H1 (cell line): ENCODE measurements around the gene KCNQ1OT1. TPM values are rescaled to one million over a fixed set of nuclear protein-coding genes. Genes with fewer than 3 reads are reported as not detected.

Experiments used
- CTCF ChIA-PET: fragments of 300-600 bp; sonication (Branson Sonifier 250); formaldehyde crosslinking; loops from one replicate; lab custom pipeline; 2021; ENCODE audit not compliant: partially characterized antibody; lab: Charles Lee
- POLR2A ChIA-PET: fragments of 300-600 bp; sonication (Branson Sonifier 250); formaldehyde crosslinking; loops from one replicate; lab custom pipeline; 2021; ENCODE audit warnings: inconsistent platforms; ENCODE audit not compliant: partially characterized antibody; lab: Charles Lee
- DNase-seq, 2 experiments: peaks; one replicate each; pipeline versions ENCODE4 v3.0.0 to v3.0.0-alpha.2; 2010 to 2022; ENCODE audit warnings: low spot score in 2 of 2, low read depth in 1 of 2, mixed read lengths in 1 of 2
- FAIRE-seq: peaks from 2 replicates; lab custom pipeline; 2011; peaks lifted over from hg19 to GRCh38; lab: Jason Lieb, UNC
- H2AFZ ChIP-seq: 2 replicates; pipeline ENCODE4 v1.8.1; 2012; ENCODE audit warnings: low read length, inconsistent platforms
- H2AK5ac ChIP-seq: 2 replicates; pipeline ENCODE4 v1.6.1; 2013; ENCODE audit warnings: low read depth, low read length
- H2BK120ac ChIP-seq: replicated peaks from 2 replicates; pipeline ENCODE3; 2013; ENCODE audit warnings: low read depth, low read length, inconsistent platforms
- H2BK12ac ChIP-seq: 2 replicates; pipeline ENCODE4 v1.6.1; 2013; ENCODE audit warnings: low read depth, low read length
- H2BK15ac ChIP-seq: 2 replicates; pipeline ENCODE4 v1.6.1; 2013; ENCODE audit warnings: low read length
- H2BK20ac ChIP-seq: 2 replicates; pipeline ENCODE4 v1.6.1; 2013; ENCODE audit warnings: low read length
- H2BK5ac ChIP-seq: 2 replicates; pipeline ENCODE4 v1.6.1; 2013; ENCODE audit warnings: low read depth, low read length
- H3K14ac ChIP-seq: 2 replicates; pipeline ENCODE4 v1.6.1; 2013; ENCODE audit warnings: inconsistent platforms; ENCODE audit not compliant: insufficient read length
- H3K18ac ChIP-seq: 2 replicates; pipeline ENCODE4 v1.6.1; 2013; ENCODE audit warnings: low read length; ENCODE audit errors: extremely low read depth
- H3K23ac ChIP-seq: 2 replicates; pipeline ENCODE4 v1.6.1; 2013; ENCODE audit warnings: inconsistent platforms; ENCODE audit not compliant: insufficient read length
- H3K23me2 ChIP-seq: 2 replicates; pipeline ENCODE4 v1.6.1; 2013; ENCODE audit warnings: low read depth, low read length
- H3K27ac ChIP-seq: 2 replicates; pipeline ENCODE4 v1.6.1; 2011; ENCODE audit warnings: low read depth, low read length, inconsistent platforms
- H3K27me3 ChIP-seq, 4 experiments: replicated peaks in 1 of 4; 1 replicate in 1 of 4; 2 replicates in 3 of 4; pipeline versions ENCODE4 v1.6.1 to v1.8.1; 2011 to 2013; ENCODE audit warnings: low read length in 3 of 4, mild to moderate bottlenecking in 3 of 4, inconsistent platforms in 2 of 4, mixed read lengths in 2 of 4, moderate library complexity in 1 of 4; ENCODE audit not compliant: control insufficient read depth in 3 of 4, insufficient read depth in 3 of 4; ENCODE audit errors: extremely low read depth in 1 of 4
- H3K36me3 ChIP-seq, 4 experiments: 2 replicates each; pipeline versions ENCODE4 v1.6.1 to v1.8.1; 2011 to 2013; ENCODE audit warnings: mild to moderate bottlenecking in 4 of 4, low read length in 3 of 4, moderate library complexity in 2 of 4, control low read depth in 1 of 4, inconsistent platforms in 1 of 4; ENCODE audit not compliant: insufficient read depth in 4 of 4, control insufficient read depth in 2 of 4
- H3K4ac ChIP-seq: replicated peaks from 2 replicates; pipeline ENCODE3; 2013; ENCODE audit warnings: low read length, low read depth, mixed read lengths, inconsistent platforms; ENCODE audit not compliant: insufficient read length
- H3K4me1 ChIP-seq, 4 experiments: replicated peaks in 1 of 4; 1 replicate in 1 of 4; 2 replicates in 3 of 4; pipeline versions ENCODE4 v1.6.1 to v1.8.1; 2011 to 2013; ENCODE audit warnings: low read length in 3 of 4, inconsistent platforms in 2 of 4, mixed read lengths in 1 of 4; ENCODE audit not compliant: insufficient read depth in 4 of 4, control insufficient read depth in 3 of 4
- H3K4me2 ChIP-seq, 2 experiments: 2 replicates each; pipeline versions ENCODE4 v1.6.1 to v1.8.1; 2011 to 2013; ENCODE audit warnings: low read depth in 2 of 2, low read length in 2 of 2, control low read depth in 1 of 2, inconsistent platforms in 1 of 2, mild to moderate bottlenecking in 1 of 2; ENCODE audit not compliant: insufficient read depth in 1 of 2
- H3K4me3 ChIP-seq, 4 experiments: fragments of 200-600, 300-600 bp in 1 of 4; sonication (generic), shearing (Covaris generic), sonication (Bioruptor Twin) in 1 of 4; 2 replicates each; pipeline versions ENCODE4 v1.5.1 to v1.8.1; 2011 to 2016; ENCODE audit warnings: low read length in 4 of 4, low read depth in 3 of 4, control low read depth in 2 of 4, inconsistent platforms in 2 of 4, mild to moderate bottlenecking in 2 of 4, mixed read lengths in 1 of 4, moderate library complexity in 1 of 4; ENCODE audit not compliant: insufficient read depth in 2 of 4; ENCODE audit errors: extremely low read depth in 1 of 4
- H3K56ac ChIP-seq: replicated peaks from 2 replicates; pipeline ENCODE3; 2013; ENCODE audit warnings: low read depth, mild to moderate bottlenecking, mixed read lengths, low read length, inconsistent platforms; ENCODE audit not compliant: insufficient read length
- H3K79me1 ChIP-seq: 2 replicates; pipeline ENCODE4 v1.6.1; 2013; ENCODE audit warnings: low read depth, low read length, control low read depth
- H3K79me2 ChIP-seq, 2 experiments: 2 replicates each; pipeline versions ENCODE4 v1.6.1 to v1.8.1; 2012 to 2013; ENCODE audit warnings: low read length in 2 of 2, mild to moderate bottlenecking in 2 of 2, inconsistent platforms in 1 of 2; ENCODE audit not compliant: insufficient read depth in 2 of 2, control insufficient read depth in 1 of 2
- H3K9ac ChIP-seq, 4 experiments: replicated peaks in 1 of 4; 1 replicate in 1 of 4; 2 replicates in 3 of 4; pipeline versions ENCODE4 v1.6.1 to v1.8.1; 2011 to 2013; ENCODE audit warnings: low read depth in 3 of 4, low read length in 3 of 4, control low read depth in 2 of 4, mild to moderate bottlenecking in 2 of 4, moderate library complexity in 2 of 4, inconsistent platforms in 1 of 4; ENCODE audit errors: extremely low read depth in 1 of 4
- H3K9me3 ChIP-seq, 2 experiments: 2 replicates each; pipeline versions ENCODE4 v1.6.1 to v1.8.1; 2012 to 2013; ENCODE audit warnings: mild to moderate bottlenecking in 2 of 2, moderate library complexity in 2 of 2, control low read depth in 1 of 2, inconsistent platforms in 1 of 2, low read depth in 1 of 2, low read length in 1 of 2, mixed read lengths in 1 of 2; ENCODE audit not compliant: insufficient read depth in 2 of 2
- H4K20me1 ChIP-seq, 2 experiments: replicated peaks in 1 of 2; 2 replicates each; pipeline versions ENCODE3 to v1.8.1; 2011 to 2013; ENCODE audit warnings: inconsistent platforms in 2 of 2, low read length in 2 of 2, mild to moderate bottlenecking in 1 of 2; ENCODE audit not compliant: insufficient read depth in 2 of 2, control insufficient read depth in 1 of 2
- H4K5ac ChIP-seq: 2 replicates; pipeline ENCODE4 v1.6.1; 2013; ENCODE audit warnings: low read length, low read depth, mixed read lengths, inconsistent platforms; ENCODE audit not compliant: insufficient read length
- H4K8ac ChIP-seq: 2 replicates; pipeline ENCODE4 v1.8.0; 2013; ENCODE audit warnings: mild to moderate bottlenecking, moderate library complexity, low read length, inconsistent platforms; ENCODE audit not compliant: insufficient read depth; ENCODE audit errors: extremely low read depth
- H4K91ac ChIP-seq: replicated peaks from 2 replicates; pipeline ENCODE3; 2013; ENCODE audit warnings: low read length, mixed read lengths, inconsistent platforms; ENCODE audit not compliant: insufficient read length
- SP4 ChIP-seq: IDR thresholded peaks from 2 replicates; pipeline ENCODE4 v1.6.1; 2012; ENCODE audit warnings: low read length, inconsistent platforms
- TBP ChIP-seq: IDR thresholded peaks from 2 replicates; pipeline ENCODE4 v1.6.1; 2011; ENCODE audit warnings: low read depth, low read length, improper control_type of control experiment
- WGBS, 2 experiments: shearing (Covaris generic) in 1 of 2; methylation state at CpG; one replicate each; pipeline versions ENCODE4 v1.1.6 to v1.1.7; 2013 to 2015; ENCODE audit warnings: low lambda C conversion rate in 2 of 2, mixed read lengths in 2 of 2, inconsistent platforms in 1 of 2, low coverage in 1 of 2, missing lambda C conversion rate in 1 of 2; ENCODE audit not compliant: insufficient replicate concordance in 2 of 2, insufficient coverage in 1 of 2, insufficient read length in 1 of 2; ENCODE audit errors: extremely low coverage in 1 of 2, missing lambda C conversion rate in 1 of 2; 5-methylcytosine and 5-hydroxymethylcytosine counted together
- polyA plus RNA-seq, 7 experiments: library from polyadenylated mRNA; depleted of rRNA in 3 of 7; stranded (reverse) in 5 of 7; unstranded in 2 of 7; fragments of >200 nt in 5 of 7; fragments of 200-250 nt in 2 of 7; gene quantifications; 1 replicate in 5 of 7; 2 replicates in 1 of 7; 4 replicates in 1 of 7; pipeline versions ENCODE4 v1.2.1 to v1.2.3, GENCODE V29; 2011 to 2013; ENCODE audit warnings: missing spikeins in 2 of 7, mixed read lengths in 2 of 7
- total RNA-seq: library from RNA; stranded (reverse); fragmentation: NEBNext Ultra II Directional; extraction: Animal tissue kit (Norgen Biotek cat#: 25700); gene quantifications from 2 replicates; pipeline ENCODE4 v1.2.1, GENCODE V29; 2021

Gene KCNQ1OT1
- total and polyA plus RNA-seq, 2 of the 8 experiments (the other 6 are each of a cell fraction or from before 2014, with no cell fraction given), result 0.21 to 1.2 TPM

- H2BK15ac ChIP-seq, result no peak overlapping the region
- no peak overlapping the region for H3K23ac ChIP-seq
- H3K27ac ChIP-seq, result no peak overlapping the region
- peaks cover 0 to 4% (median 0%) of the 10 kb centered on the region in 4 experiments; a peak in 1 of 7 replicates for H3K4me1 ChIP-seq
- H4K8ac ChIP-seq, result no peak overlapping the region
- peaks cover 0 to 22% (median 14%) of the 10 kb centered on the region in 4 experiments; a peak in 5 of 7 replicates for H3K27me3 ChIP-seq
- H3K18ac ChIP-seq, result no peak overlapping the region
- DNase-seq, result no peak
- H4K5ac ChIP-seq, result no peak overlapping the region
- no peak overlapping the region for H3K4ac ChIP-seq
- no peak overlapping the region for H2AFZ ChIP-seq
- CTCF ChIA-PET, result interaction anchor here (0.8 to 1.8 kb wide), 2 partner anchors 153 to 208 kb away, joined by 3 to 4 read pairs; no protein-coding TSS in a partner anchor
- H2BK12ac ChIP-seq, result no peak overlapping the region
- no peaks in the 10 kb centered on the region for H3K79me2 ChIP-seq
- H3K79me1 ChIP-seq, result no peaks in the 10 kb centered on the region
- no peak overlapping the region for H3K9ac ChIP-seq
- no peak overlapping the region for H2BK20ac ChIP-seq
- H2BK120ac ChIP-seq, result no peak overlapping the region
- H2AK5ac ChIP-seq, result no peak overlapping the region
- no peak overlapping the region for H3K56ac ChIP-seq
- no peaks in the 10 kb centered on the region for H3K36me3 ChIP-seq
- no peaks in the 10 kb centered on the region; a peak in 1 of 4 replicates for H3K9me3 ChIP-seq
- POLR2A ChIA-PET, result no interaction called here
- H3K4me3 ChIP-seq, result no peak overlapping the region
- no peak overlapping the region for H3K14ac ChIP-seq
- WGBS, 2 experiments, result 91% methylated on average over 17 of the region's 18 CpGs; no CpG with 5 or more reads in 1 of the 2 experiments
- no peak for FAIRE-seq
- H3K4me2 ChIP-seq, result no peak overlapping the region
- TF ChIP-seq TBP (no peak), SP4 (no peak)
- H2BK5ac ChIP-seq, result no peak overlapping the region
- no peak overlapping the region for H4K91ac ChIP-seq
- H3K23me2 ChIP-seq, result no peaks in the 10 kb centered on the region
- peaks cover 0 to 4% of the 10 kb centered on the region in 2 experiments for H4K20me1 ChIP-seq
Measured at GRCh38 chr11:2739531-2740274, 39.9 kb upstream of the KCNQ1OT1 start.
